ENCODE results near the gene CNKSR2. TPM values are rescaled to one million over a fixed set of nuclear protein-coding genes. Genes with fewer than 3 reads are reported as not detected.

The CNKSR2 gene
- total RNA-seq, 1 experiment from 2014 or later = 52.9 TPM

DNA sequence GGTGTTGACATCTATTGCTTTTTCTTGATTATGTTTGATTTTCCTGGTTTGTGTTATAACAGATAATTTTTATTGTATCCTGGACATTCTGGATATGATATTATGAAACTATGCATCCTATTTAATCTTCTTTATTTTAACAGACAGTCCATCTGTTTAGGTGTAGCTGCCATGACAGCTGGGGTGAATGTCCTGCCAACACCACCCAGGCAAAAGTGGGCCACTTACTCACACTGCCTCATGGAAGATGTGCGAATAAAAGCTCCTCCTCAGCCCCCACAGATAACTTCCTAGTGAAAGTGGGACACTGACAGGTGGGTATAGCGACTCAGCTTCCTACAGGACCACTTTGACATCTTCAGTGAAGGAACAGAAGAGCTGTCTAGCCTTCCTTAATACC lies 18.4 kb upstream of the CNKSR2 start:
- no peak overlapping the region for H3T11ph ChIP-seq (ENCODE audit: low read length)
- H2BK15ac ChIP-seq (ENCODE audit: low read depth, low read length) = no peak overlapping the region
- no peak overlapping the region for H2BK12ac ChIP-seq (ENCODE audit: insufficient read length, low read depth, low read length)
- TF ChIP-seq, protein P1, sequence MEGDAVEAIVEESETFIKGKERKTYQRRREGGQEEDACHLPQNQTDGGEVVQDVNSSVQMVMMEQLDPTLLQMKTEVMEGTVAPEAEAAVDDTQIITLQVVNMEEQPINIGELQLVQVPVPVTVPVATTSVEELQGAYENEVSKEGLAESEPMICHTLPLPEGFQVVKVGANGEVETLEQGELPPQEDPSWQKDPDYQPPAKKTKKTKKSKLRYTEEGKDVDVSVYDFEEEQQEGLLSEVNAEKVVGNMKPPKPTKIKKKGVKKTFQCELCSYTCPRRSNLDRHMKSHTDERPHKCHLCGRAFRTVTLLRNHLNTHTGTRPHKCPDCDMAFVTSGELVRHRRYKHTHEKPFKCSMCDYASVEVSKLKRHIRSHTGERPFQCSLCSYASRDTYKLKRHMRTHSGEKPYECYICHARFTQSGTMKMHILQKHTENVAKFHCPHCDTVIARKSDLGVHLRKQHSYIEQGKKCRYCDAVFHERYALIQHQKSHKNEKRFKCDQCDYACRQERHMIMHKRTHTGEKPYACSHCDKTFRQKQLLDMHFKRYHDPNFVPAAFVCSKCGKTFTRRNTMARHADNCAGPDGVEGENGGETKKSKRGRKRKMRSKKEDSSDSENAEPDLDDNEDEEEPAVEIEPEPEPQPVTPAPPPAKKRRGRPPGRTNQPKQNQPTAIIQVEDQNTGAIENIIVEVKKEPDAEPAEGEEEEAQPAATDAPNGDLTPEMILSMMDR (conservative IDR thresholded peaks at IDR 0.05) = no peak
- H3K27ac Mint-ChIP-seq = no peak overlapping the region
- H2BK120ac ChIP-seq (ENCODE audit: low read depth, low read length, poor library complexity, severe bottlenecking) = no peak overlapping the region
- WGBS (ENCODE audit: extremely low coverage, insufficient read length, low lambda C conversion rate) = no CpG with 5 or more reads among the region's 2 CpGs
- H3K18ac ChIP-seq (ENCODE audit: insufficient read length, low read depth, low read length) = no peak overlapping the region
- H3K36me3 Mint-ChIP-seq (ENCODE audit: insufficient read depth in 1 of 3, low read depth in 3 of 3) = peaks cover 10 to 17% (median 13%) of the 10 kb centered on the region in 3 experiments
- H3K79me2 ChIP-seq (ENCODE audit: insufficient read depth, low read length) = no peaks in the 10 kb centered on the region
- no peak overlapping the region for H2BK5ac ChIP-seq (ENCODE audit: insufficient read length, low read length)
- H3K79me1 ChIP-seq (ENCODE audit: insufficient read depth, low read depth, low read length, poor library complexity, severe bottlenecking) = no peaks in the 10 kb centered on the region
- no peak overlapping the region for H3K14ac ChIP-seq (ENCODE audit: insufficient read depth, low read length)
- H3K23ac ChIP-seq (ENCODE audit: insufficient read length, low read depth, low read length) = no peak overlapping the region
- H4K91ac ChIP-seq (ENCODE audit: insufficient read length, low read depth, low read length) = no peak overlapping the region
- DNase-seq = no peak
- no peak overlapping the region for H4K8ac ChIP-seq (replicated peaks; ENCODE audit: insufficient read length, low read depth, low read length)
- H3K27ac ChIP-seq (ENCODE audit: insufficient read length, low read depth, low read length) = no peak overlapping the region
- H2AFZ ChIP-seq (ENCODE audit: low read length) = no peak overlapping the region
- H4K20me1 ChIP-seq (ENCODE audit: control insufficient read depth, insufficient read depth, insufficient read length) = no peaks in the 10 kb centered on the region
- no peak overlapping the region for H3K9ac ChIP-seq (ENCODE audit: extremely low read depth, insufficient read length, low read length)
- H4K5ac ChIP-seq (ENCODE audit: insufficient read length, low read depth, low read length) = no peak overlapping the region
- H2BK20ac ChIP-seq (ENCODE audit: low read depth, low read length, poor library complexity, severe bottlenecking) = no peak overlapping the region
- no peak overlapping the region for H2AK5ac ChIP-seq (ENCODE audit: insufficient read length, low read length)
- no peak overlapping the region for H3K4ac ChIP-seq (ENCODE audit: low read depth, low read length)
- H3K4me1 ChIP-seq (ENCODE audit: insufficient read depth, low read length) = no peaks in the 10 kb centered on the region
- H3K4me2 ChIP-seq (ENCODE audit: insufficient read depth, insufficient read length, low read length) = no peak overlapping the region
- no peaks in the 10 kb centered on the region; the same call in 1 of the 2 replicates for H3K27me3 Mint-ChIP-seq (ENCODE audit: low read depth)
- no peaks in the 10 kb centered on the region for H3K23me2 ChIP-seq (ENCODE audit: insufficient read length, low read depth, low read length, poor library complexity, severe bottlenecking)
- no peaks in the 10 kb centered on the region for H3K27me3 ChIP-seq (ENCODE audit: insufficient read depth, low read length)
- H3K4me3 Mint-ChIP-seq = no peak overlapping the region
- peaks cover 18% of the 10 kb centered on the region for H3K9me3 ChIP-seq (ENCODE audit: control insufficient read depth, low read depth, low read length)
- H3K4me1 Mint-ChIP-seq = no peaks in the 10 kb centered on the region
- H3K56ac ChIP-seq (ENCODE audit: insufficient read length, low read depth, low read length) = no peak overlapping the region
- H3K9me3 Mint-ChIP-seq = peaks cover 28 to 62% of the 10 kb centered on the region in 2 experiments
